GM18505 (cell line): Measurements from ENCODE around the gene VIPR2.
"Not testable (repeated sequence)": the region's sequence is repeated elsewhere in the genome, so short reads cannot be mapped to it uniquely, and the experiment has no call there.

ENCODE experiments used
- ATAC-seq: cut with Tn5 transposase; IDR thresholded peaks from one replicate; pipeline ENCODE4 v1.9.1; 2021; ENCODE audit not compliant: unreplicated experiment
- POLR2A ChIP-seq: IDR thresholded peaks from 4 replicates; pipeline ENCODE4 v1.6.1; 2011; ENCODE audit warnings: borderline replicate concordance; ENCODE audit not compliant: insufficient read depth, insufficient read length; ENCODE audit errors: extremely low read depth

The VIPR2 gene

DNA sequence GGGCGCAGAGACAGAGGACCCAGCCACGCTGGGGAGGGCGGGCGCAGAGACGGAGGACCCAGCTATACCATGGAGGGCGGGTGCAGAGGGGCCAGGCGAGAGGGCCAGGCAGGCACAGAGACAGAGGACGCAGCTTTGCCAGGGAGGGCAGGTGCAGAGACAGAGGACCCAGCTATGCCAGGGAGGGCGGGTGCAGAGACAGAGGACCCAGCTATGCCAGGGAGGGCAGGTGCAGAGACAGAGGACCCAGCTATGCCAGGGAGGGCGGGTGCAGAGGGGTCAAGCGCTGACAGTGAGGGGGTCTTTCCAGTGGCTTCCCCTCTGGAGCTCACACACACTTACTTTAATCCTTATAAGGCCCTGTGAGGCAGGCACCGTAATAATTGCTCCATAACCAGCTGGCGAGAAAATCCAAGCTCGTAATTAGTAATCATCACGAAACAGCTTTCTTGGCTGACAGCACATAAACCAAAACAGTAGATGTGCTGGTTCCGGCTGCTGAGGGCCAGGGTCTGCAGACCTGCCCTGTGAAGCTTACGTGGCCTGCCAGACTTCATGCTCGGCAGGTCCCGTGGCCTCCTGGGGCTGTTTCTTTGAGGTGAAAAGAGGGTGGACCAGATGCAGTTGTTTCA lies 137.2 kb downstream of the VIPR2 start:
- ATAC-seq = no peak
- TF ChIP-seq POLR2A = no peak

DNA sequence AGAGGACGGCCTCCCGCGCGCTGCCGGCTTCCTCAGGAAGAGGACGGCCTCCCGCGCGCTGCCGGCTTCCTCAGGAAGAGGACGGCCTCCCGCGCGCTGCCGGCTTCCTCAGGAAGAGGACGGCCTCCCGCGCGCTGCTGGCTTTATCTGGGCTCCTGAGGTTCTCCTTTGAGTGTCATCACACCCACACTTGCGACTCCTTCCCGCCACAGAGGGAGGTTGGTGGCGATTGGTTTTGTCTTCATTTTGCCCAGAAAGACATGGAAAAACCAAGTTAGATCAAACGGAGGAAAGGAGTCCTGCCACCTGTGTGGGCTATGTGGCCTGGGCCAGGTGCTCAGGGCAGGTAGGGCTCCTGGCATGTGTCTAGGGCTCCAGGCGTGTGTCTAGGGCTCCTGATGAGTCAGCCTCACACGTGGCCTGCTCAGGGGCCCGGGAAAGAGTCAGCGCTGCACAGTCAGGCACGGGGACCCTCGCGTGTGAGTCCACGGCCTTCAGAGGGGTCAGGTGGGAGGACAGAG lies 138.0 kb downstream of the VIPR2 start:
- no peak for TF ChIP-seq POLR2A
- ATAC-seq = no peak

DNA sequence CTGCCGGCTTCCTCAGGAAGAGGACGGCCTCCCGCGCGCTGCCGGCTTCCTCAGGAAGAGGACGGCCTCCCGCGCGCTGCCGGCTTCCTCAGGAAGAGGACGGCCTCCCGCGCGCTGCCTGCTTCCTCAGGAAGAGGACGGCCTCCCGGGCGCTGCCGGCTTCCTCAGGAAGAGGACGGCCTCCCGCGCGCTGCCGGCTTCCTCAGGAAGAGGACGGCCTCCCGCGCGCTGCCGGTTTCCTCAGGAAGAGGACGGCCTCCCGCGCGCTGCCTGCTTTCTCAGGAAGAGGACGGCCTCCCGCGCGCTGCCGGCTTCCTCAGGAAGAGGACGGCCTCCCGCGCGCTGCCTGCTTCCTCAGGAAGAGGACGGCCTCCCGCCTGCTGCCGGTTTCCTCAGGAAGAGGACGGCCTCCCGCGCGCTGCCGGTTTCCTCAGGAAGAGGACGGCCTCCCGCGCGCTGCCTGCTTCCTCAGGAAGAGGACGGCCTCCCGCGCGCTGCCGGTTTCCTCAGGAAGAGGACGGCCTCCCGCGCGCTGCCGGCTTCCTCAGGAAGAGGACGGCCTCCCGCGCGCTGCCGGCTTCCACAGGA lies 138.6 kb downstream of the VIPR2 start:
- not testable (repeated sequence) for ATAC-seq

DNA sequence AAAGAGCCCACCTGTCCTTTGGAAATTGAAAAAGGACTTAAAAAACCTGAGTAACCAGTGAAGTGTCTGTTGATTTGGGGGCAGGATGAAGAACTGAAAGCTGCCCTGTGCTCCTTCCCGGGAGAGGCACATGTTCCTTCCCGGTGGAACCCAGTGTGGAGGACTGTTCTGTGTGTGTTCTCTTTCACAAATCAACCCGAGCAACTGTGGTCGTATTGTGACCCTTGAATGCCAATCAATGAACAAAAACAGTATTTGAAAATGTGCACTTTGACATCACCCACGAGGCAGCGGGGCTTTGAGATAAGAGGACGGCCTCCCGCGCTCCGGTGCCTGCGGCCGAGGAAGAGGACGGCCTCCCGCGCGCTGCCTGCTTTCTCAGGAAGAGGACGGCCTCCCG lies 139.0 kb downstream of the VIPR2 start:
- ATAC-seq = no peak
- TF ChIP-seq POLR2A = no peak

DNA sequence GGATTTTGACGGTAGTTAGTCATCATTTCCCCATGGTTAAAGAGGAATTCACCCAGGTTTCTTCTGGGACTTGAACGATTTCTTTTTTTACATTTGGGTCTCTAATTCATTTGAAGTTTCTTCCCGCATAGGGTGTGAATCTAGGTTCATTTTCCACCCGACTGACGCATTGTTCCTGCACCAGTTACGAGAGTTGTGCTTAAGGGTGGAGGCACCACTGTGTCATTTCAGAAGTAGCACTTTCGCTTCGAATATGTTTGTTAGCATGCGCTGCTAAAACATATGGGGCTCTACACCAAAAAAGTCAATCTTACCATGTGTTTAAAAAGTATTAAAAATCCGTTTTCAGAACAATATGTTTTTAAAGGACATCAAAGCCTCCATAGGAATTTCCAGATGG lies 140.3 kb downstream of the VIPR2 start:
- TF ChIP-seq POLR2A = no peak
- no peak for ATAC-seq

DNA sequence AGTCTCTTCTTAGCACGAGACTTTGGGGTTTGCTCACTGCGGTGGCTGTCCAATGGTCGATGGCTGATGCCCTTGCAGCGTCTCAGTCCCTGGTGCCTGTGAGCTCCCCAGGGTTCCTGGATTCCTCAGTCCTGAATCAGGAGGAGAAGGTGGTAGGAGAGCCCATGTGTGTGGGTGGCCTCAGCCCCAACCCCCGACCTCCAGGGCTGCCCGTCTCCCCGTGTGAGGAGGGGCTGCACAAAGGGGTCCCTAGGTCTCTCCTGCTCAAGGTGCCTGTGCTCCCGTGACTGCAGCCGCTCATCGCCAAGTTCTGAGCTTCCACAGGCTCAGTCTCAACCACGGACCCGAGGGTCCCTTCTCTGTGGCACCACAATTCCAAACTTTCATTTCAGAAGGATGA lies 142.9 kb downstream of the VIPR2 start:
- no peak for TF ChIP-seq POLR2A
- no peak for ATAC-seq

DNA sequence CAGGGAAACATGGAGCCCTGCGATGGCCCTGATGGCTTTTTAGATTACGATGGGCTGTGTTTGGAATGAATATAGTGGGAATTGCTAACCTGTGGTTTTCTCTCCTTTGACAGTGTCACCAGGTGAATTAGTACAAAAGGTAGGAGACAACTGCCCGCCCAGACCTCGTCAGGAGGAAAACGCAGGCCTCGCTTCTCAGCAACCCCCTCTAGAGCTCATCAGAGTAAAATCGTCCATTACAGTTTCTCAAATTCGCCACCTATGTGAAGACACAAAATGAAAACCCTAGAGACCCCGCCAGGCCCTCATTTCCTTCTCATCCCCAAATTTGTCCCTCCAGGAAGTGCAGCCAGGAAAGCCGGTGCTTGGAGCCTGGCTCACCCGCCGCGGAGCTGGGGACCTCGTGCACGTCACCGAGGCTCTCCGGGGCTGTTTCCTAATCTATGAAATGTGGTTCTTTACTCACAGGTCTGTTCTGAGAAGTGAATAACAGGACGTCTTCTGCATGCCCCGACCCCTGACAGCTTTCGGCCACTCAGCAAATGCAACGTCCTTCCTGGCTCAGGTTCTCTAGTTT lies 143.7 kb downstream of the VIPR2 start:
- ATAC-seq = no peak
- TF ChIP-seq POLR2A = no peak

DNA sequence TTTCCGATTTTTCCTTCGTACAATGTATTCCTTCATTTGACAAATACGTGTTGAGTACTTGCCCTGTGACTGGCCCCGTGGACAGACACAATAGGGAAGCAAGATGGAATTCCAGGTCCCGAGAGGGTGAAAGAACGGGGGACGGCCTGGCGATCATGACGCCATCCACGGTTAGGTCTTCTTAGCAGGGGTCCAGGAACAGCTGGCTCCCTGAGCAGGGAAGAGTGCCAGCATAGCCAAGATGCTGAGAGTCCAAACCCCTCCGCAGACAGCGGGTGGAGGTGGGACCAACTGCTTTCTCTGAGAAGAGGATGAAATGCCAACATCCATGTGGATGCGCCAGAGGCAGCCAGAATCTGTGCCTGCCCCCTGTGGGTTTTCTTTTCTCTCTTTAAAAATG lies 144.6 kb downstream of the VIPR2 start:
- TF ChIP-seq POLR2A = no peak
- no peak for ATAC-seq

DNA sequence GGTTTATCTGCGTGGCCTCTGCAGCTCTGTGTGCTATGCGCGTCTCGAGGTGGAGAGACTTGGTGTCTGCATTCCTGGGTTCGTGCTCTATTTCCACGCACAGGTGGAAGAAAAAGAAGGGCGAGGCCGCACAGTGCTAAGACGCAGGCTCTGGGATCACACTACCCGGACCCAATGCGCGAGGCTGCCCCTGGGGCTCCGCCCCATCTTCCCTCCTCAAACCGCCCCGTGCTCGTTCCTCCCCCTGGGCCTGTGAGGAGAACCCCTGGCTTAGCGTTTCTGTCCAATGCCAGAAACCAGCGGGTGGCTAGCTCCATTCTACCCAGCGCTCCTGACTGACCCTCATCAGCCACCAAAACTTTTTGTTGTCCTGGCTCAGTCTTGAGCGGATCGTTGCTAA lies 145.2 kb downstream of the VIPR2 start:
- no peak for TF ChIP-seq POLR2A
- ATAC-seq = no peak

DNA sequence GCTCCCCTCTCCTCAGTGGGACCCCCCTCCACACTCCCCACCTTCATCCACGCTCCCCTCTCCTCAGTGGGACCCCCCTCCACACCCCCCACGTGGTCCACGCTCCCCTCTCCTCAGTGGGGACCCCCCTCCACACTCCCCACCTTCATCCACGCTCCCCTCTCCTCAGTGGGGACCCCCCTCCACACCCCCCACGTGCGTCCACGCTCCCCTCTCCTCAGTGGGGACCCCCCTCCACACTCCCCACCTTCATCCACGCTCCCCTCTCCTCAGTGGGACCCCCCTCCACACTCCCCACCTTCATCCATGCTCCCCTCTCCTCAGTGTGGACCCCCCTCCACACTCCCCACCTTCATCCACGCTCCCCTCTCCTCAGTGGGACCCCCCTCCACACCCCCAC lies 146.4 kb downstream of the VIPR2 start:
- not testable (repeated sequence) for ATAC-seq

DNA sequence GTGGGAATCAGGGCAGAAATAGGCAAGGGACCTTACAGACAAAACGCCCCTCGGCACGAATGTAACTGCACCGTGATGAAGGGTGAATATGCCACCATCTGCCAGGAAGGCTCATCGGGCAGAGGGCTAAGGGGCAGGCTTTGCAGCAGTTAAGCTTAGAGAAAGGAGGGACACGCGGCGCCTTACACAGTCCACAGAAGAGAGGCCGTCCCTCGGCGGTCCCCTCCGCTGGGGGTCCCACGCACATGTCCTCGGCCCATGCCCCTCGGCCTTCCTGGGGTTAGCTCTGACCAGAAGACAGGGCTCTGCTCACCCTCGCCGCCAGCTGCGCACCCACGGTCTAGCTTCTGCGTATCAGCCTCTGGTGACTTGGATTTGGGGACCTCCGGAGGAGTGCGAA lies 147.2 kb downstream of the VIPR2 start:
- no peak for TF ChIP-seq POLR2A
- ATAC-seq = no peak

DNA sequence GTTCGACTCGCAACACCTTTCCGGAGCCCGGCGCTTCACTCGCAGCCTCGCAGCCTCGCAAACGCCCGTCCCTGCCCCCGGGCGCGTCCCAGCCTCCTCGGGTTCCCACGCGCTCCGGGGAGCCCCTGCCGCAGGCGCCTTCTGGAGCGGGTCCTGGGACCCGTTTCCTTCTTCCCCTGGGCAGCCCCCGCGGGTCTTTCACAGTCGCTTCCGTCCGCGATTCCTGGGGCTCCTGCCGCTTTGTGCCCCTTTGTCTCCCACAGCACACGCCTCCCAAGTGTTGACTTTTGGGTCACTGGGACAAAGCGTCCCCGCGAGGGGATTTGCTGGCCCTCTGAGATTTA lies 147.6 kb downstream of the VIPR2 start:
- no peak for TF ChIP-seq POLR2A
- no peak for ATAC-seq

DNA sequence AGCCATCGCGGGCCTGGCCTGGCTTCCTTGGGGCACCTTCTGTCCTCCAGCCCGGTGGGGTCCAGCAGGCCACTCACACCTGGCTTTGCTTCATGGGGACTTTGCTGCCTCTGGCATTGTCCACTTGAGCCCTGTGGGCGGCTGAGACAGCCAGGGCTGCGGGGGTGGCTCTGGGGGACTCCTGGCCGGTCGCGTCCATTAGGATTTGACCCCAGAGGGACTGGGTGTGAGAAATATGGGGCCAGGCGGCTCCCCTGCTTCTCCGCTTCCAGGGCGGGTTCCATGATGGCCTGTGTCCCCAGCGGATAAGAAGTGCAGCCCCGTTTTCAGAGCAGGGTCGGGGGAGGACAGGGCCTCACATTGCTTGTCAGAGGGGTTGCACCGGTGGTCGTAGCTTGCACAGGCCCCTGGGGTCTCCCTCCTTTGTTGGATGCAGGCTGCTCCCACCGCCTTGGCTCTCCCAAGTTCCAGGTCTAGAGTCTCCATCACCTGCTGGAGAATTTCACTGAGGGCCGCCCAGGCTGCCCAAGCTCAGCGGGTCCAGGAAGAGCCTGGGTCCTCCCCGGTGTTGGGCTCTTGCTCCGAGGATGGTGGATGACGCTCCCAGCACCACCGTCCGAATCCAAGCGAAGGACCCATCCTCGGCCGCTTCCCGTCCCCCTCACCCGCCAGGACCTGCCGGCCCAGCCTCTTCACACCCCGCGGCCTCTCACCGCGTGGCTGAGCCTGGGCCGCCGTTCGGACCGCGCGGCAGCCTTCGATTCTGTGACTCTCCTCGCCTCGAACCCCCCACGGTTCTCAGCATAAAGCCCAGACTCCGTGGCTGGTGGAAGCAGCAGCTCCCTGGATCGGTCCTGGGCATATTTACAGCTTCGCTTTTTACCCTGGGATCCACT lies 148.2 kb downstream of the VIPR2 start:
- no peak for ATAC-seq
- no peak for TF ChIP-seq POLR2A

DNA sequence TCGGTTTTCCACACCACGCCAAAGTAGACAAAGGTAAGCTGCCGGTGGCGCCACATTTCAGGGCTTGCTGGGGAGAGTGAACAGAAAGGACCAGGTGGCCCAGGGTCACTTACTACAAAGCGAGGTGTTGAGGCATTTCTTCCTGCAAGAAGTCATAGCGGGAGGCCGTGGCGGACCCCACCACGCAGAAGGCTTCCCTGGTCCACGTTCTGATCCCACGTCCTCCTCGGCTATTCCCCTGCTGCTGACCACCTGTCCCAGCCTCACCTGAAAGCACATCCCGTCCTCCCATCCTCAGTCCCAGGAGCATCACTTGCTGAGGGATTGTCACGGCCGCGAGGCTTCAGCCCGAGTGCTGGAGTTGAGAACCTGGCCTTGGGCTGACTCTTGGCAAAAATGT lies 149.2 kb downstream of the VIPR2 start:
- no peak for TF ChIP-seq POLR2A
- no peak for ATAC-seq

DNA sequence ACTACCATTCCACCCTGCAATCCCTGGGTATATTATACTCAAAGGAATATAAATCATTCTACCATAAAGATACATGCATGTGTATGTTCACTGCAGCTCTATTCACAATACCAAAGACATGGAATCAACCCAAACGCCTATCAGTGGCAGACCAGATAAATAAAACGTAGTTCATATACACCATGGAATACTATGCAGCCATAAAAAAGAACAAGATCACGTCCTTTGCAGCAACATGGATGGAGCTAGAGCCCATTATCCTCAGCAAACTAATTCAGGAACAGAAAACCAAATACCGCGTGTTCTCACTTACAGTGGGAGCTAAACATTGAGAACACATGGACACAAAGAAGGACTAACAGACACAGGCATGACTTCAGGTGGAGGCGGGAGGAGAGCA lies 150.0 kb downstream of the VIPR2 start:
- ATAC-seq = no peak
- TF ChIP-seq POLR2A = no peak

DNA sequence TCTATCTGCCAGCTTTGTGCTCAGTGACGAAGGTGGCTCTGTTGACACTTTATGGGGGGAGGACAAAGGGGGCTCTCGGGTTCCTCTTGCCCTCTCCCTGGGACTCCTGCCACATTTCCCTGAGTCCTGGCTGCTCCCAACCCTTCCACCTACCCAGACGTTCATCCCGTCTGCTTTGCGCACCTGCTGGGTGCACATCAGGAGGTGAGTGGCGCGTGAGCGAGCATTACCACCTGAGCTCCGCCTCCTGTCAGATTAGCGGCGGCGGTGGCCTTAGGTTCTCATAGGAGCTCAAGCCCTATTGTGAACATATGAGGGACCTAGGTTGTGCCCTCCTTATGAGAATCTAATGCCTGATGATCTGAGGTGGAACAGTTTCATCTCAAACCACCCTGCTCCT lies 151.1 kb downstream of the VIPR2 start:
- no peak for ATAC-seq
- no peak for TF ChIP-seq POLR2A
